Spleen (tissue), 7 donors: ENCODE measurements around the gene CRIP2.

ENCODE experiments used
- CTCF ChIP-seq, 11 experiments: fragments of 200-600 bp in 7 of 11; fragments of 450-650 bp in 4 of 11; sonication (generic) in 4 of 11; IDR thresholded peaks in 8 of 11; conservative IDR thresholded peaks in 3 of 11; 1 replicate in 7 of 11; 2 replicates in 4 of 11; pipeline versions ENCODE4 v1.4.0 to v1.8.0; 2016 to 2021; ENCODE audit warnings: antibody characterized with exemption in 11 of 11, inconsistent platforms in 4 of 11, mild to moderate bottlenecking in 1 of 11
- POLR2AphosphoS5 ChIP-seq, 3 donors: sonication (generic); formaldehyde crosslinking; IDR thresholded peaks; one replicate each; pipeline ENCODE4 v1.5.1; 2017; ENCODE audit warnings: antibody characterized with exemption in 3 of 3
- donor health status: DM: no; HTN: no; CAD: no; lungs with moderate emphysema.
- donor health status: DM: no; HTN: no; CAD: no.
- donor health status: DM: no; HTN: no; CAD: no.

- TF ChIP-seq POLR2AphosphoS5 (IDR thresholded peaks at IDR 0.05), result no peak
- TF ChIP-seq CTCF (IDR thresholded peaks at IDR 0.05 in 8 of 11, conservative IDR thresholded peaks at IDR 0.05 in 3 of 11), result no peak
Observed at GRCh38 chr14:105473033-105473676, 1.5 kb upstream of the CRIP2 start.
